ENCODE measurements around the gene LAIR1.
A peak's percentile ranks its signal among the peaks of the same experiment; 100 is the strongest.

LAIR1 gene

GRCh38 chr19:54316746-54317107 lies 48.0 kb downstream of the LAIR1 start:
- DNase-seq = peak; percentile 23 to 77

GRCh38 chr19:54315956-54316355 lies 48.8 kb downstream of the LAIR1 start:
- no peak for DNase-seq

DNA sequence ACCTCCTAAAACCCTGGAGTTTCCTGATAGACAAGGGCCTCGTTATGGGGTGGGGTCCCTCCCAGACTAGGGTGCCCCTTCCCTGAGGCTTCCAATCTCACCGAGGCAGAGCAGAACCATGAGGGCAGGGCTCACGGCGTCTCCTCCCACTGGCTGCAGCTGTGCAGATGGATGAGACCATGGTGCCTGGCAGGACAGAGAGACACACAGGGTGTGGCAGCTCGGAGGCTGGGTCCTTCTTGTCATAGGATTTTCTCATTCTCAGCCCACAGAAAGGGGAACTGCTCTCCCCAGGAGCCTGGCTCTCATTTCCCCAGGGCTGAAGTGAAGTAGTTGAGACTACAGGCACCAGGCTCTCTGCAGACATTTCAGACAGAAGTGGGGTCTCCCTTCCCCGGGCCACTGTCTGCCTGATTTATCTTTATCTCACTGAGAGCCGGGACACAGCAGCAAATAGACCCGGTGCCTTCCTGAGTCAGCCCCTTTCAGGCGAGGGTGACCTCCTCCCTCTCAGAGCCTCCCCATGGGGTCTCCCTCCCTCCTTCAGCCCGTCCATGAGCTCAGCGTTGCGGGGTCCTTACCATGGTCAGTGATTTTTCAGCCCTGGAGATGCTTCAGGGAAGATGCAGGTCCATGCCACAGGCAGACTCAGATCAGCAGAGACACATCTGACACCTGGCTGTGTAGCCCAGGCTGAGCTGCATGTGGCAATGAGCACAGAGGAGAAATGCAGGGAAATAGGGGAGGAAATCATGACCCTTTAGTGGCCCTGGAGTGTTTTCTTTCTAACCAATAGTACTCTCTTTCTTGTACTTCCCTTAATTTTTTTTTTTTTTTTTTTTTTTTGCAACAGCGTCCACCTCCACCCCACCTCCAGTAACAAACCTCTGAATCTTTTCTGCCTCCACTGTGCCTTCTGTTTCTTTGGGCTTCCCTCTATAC lies 52.0 kb downstream of the LAIR1 start, which contains the start of gene LILRA5:
Gene LILRA5 (minus strand): TSS at position 731 of the 942 bp plus-strand sequence. CDS start 147 bp downstream, at position 584.
- DNase-seq = peak in 1 of 2 donors; percentile 67

GRCh38 chr19:54312011-54312410 lies 52.7 kb downstream of the LAIR1 start:
- no peak for DNase-seq

DNA sequence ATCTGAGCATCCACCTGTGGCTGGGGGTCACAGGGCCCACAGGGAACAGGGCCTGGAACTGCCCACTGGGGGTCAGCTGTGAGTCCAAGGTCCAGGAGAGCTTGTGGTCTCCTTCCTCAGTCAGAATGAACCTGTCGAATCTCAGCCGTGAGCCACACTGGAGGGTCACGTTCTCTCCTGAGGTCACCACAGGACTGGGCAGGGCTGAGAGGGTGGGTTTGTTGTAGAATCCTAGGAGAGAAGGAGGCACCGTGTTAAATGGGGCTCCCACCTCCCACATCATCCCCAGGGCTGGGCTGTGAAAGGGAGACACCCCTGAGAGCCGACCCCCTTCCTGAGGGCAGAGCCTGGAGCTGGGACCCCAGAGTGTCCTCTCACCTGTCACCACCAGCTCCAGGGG lies 53.2 kb downstream of the LAIR1 start:
- no peak for DNase-seq

- no peak for DNase-seq
Measured at GRCh38 chr19:54310543-54310942, 54.2 kb downstream of the LAIR1 start.

DNA sequence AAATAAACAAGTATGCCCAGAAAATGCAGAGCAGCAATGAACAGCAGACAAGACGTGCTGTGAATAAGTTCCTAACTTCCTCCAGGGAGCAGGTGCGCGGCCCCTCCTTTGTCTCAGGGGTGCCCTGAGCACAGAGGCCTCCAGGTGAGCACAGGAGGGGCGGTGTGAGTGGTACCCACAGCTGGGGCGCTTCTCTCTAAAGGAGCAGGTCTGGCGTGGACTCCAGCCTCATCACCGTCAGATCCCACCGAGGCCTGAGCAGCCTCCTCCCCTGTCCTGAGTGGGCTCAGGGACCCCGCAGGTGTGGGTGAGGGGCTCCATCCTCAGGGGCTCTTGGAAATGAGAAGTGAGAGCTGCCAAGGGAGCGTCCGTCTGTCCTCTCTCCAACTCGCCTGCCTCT lies 54.9 kb downstream of the LAIR1 start:
- DNase-seq = no peak

- no peak for DNase-seq
Measured at GRCh38 chr19:54307389-54308020, 57.2 kb downstream of the LAIR1 start.

DNA sequence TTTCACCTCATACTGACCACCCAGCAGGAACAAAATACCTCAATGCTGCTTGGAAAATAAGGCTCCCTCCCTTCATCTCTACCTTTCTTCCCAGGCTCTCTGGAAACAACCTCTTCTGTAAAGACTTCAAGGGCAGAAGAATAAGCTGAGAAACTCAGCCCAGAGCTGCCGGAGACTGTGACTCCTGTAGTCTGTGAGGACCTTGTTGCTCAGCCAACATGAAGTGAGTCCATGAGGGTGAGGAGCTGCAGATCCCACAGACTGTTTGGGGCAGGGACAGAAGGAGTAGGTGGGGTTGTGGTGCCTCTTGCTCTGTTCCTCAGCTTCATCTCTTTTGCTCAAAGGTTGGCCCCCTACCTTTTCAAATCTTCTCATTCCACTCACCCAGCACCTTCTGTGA lies 59.6 kb downstream of the LAIR1 start:
- DNase-seq = no peak

DNA sequence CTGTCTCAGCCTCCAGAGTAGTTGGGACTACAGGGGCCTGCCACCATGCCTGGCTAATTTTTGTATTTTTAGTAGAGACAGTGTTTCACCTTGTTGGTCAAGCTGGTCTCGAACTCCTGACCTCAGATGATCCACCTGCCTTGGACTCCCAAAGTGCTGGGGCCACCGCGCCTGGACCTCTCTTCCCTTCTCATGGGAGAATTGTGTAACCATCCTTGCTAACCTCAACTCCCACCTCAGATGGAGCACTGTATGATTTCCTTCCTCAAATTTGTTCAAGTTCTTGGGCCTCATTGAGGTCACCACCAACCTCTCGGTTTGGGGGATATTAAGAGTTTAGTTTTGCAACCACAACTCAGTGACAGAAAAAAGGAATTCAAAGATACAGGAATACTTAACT lies 62.5 kb downstream of the LAIR1 start:
- no peak for DNase-seq

Data from CD4-positive, alpha-beta T cell treated with Interleukin-4 for 1 hour (primary cell).